ENCODE results near the gene DLGAP4. TPM values are rescaled to one million over a fixed set of nuclear protein-coding genes. Genes with fewer than 3 reads are reported as not detected.

Gene DLGAP4
- total and polyA plus RNA-seq, 2 of the 13 experiments (the other 11 are each of a cell fraction or from before 2014, with no cell fraction given) = 15.2 to 26.7 TPM

DNA sequence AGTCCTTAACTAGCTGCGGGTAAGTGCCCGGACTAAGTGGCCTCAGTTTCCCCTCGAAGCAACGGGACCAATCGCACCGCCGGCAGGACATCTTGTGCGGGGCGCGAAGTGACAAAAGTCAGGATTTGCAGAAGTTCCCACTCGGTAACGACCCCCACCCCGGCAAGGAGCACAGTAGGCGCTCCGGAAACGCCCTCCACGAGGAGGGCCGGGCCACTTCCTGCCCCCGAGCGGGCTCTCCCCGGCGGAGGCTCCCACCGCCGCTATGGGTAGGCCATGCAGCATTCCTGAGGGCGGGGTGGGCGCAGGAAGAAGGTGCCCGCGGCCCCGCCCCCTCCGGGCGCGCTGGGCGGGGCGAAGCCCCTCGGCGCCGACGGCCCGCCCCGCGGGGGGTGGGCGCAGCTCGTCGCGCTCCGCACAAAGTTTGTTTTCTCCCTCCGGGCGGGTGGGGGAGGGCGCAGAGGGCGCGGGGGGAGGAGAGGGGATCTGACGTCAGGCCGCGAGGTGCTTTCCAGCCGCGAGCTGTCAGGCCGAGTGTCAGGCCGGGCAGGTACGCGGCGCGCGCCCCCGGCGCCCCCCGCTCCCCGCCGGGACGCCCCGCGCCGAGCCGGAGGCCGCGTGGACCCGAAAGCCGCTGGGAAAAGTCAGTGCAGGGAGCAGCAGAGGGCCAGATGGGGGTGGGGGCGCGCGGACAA is 267.1 kb downstream of the DLGAP4 start, which contains the start of gene TGIF2 (continued):
- TF ChIP-seq ZNF749 (CRISPR knock-in tag; IDR thresholded peaks at IDR 0.05; ENCODE audit: borderline replicate concordance) (peak; percentile 86; the same call in 1 of the 2 replicates), DMAP1 (CRISPR knock-in tag; IDR thresholded peaks at IDR 0.05) (peak; percentile 92), FOSL2 (CRISPR knock-in tag; IDR thresholded peaks at IDR 0.05) (peak; percentile 47; the same call in 1 of the 2 replicates), CBFB (CRISPR knock-in tag; IDR thresholded peaks at IDR 0.05) (peak; percentile 72; the same call in 1 of the 2 replicates), ZNF615 (CRISPR knock-in tag; IDR thresholded peaks at IDR 0.05; ENCODE audit: borderline replicate concordance) (no peak), SP5 (CRISPR knock-in tag; IDR thresholded peaks at IDR 0.05; ENCODE audit: borderline replicate concordance, low read depth) (peak; percentile 80), MIXL1 (CRISPR knock-in tag; IDR thresholded peaks at IDR 0.05) (0 out of 2 replicates have a peak, but pooled peaks have one; percentile 34), CC2D1A (CRISPR knock-in tag; IDR thresholded peaks at IDR 0.05) (peak; percentile 24; the same call in 1 of the 2 replicates), TP53 (CRISPR knock-in tag; conservative IDR thresholded peaks at IDR 0.05) (peak; percentile 93; the same call in 1 of the 2 replicates), RXRA (CRISPR knock-in tag; IDR thresholded peaks at IDR 0.05) (peak; percentile 82), FOXM1 (CRISPR knock-in tag; IDR thresholded peaks at IDR 0.05) (no peak), ZNF34 (CRISPR knock-in tag; IDR thresholded peaks at IDR 0.05; ENCODE audit: borderline replicate concordance) (peak; percentile 12; the same call in 1 of the 2 replicates), TGIF2 (CRISPR knock-in tag; IDR thresholded peaks at IDR 0.05) (peak; percentile 90; the same call in 1 of the 2 replicates), ZNF451 (CRISPR knock-in tag; IDR thresholded peaks at IDR 0.05) (no peak), ZMAT3 (CRISPR knock-in tag; conservative IDR thresholded peaks at IDR 0.05) (peak; percentile 94), SUZ12 (IDR thresholded peaks at IDR 0.05; ENCODE audit: low read depth, low read length) (no peak), ZNF331 (CRISPR knock-in tag; IDR thresholded peaks at IDR 0.05) (peak; percentile 59; the same call in 1 of the 2 replicates), NR2C2 (CRISPR knock-in tag; IDR thresholded peaks at IDR 0.05; ENCODE audit: borderline replicate concordance) (peak; percentile 46; the same call in 1 of the 2 replicates), FIP1L1 (IDR thresholded peaks at IDR 0.05; ENCODE audit: borderline replicate concordance, insufficient read depth, low read depth, low read length) (no peak)
- TF ChIP-seq, protein P1, sequence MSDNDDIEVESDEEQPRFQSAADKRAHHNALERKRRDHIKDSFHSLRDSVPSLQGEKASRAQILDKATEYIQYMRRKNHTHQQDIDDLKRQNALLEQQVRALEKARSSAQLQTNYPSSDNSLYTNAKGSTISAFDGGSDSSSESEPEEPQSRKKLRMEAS (IDR thresholded peaks at IDR 0.05) = peak; percentile 87
- TF ChIP-seq, protein P2, sequence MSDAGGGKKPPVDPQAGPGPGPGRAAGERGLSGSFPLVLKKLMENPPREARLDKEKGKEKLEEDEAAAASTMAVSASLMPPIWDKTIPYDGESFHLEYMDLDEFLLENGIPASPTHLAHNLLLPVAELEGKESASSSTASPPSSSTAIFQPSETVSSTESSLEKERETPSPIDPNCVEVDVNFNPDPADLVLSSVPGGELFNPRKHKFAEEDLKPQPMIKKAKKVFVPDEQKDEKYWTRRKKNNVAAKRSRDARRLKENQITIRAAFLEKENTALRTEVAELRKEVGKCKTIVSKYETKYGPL (CRISPR knock-in tag; IDR thresholded peaks at IDR 0.05) = peak; percentile 66; the same call in 1 of the 2 replicates
- TF ChIP-seq, protein P3, sequence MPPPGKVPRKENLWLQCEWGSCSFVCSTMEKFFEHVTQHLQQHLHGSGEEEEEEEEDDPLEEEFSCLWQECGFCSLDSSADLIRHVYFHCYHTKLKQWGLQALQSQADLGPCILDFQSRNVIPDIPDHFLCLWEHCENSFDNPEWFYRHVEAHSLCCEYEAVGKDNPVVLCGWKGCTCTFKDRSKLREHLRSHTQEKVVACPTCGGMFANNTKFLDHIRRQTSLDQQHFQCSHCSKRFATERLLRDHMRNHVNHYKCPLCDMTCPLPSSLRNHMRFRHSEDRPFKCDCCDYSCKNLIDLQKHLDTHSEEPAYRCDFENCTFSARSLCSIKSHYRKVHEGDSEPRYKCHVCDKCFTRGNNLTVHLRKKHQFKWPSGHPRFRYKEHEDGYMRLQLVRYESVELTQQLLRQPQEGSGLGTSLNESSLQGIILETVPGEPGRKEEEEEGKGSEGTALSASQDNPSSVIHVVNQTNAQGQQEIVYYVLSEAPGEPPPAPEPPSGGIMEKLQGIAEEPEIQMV (CRISPR knock-in tag; IDR thresholded peaks at IDR 0.05; ENCODE audit: low read depth) = no peak
- TF ChIP-seq, protein P4, sequence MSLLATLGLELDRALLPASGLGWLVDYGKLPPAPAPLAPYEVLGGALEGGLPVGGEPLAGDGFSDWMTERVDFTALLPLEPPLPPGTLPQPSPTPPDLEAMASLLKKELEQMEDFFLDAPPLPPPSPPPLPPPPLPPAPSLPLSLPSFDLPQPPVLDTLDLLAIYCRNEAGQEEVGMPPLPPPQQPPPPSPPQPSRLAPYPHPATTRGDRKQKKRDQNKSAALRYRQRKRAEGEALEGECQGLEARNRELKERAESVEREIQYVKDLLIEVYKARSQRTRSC (CRISPR knock-in tag; IDR thresholded peaks at IDR 0.05; ENCODE audit: low read depth) = no peak
- TF ChIP-seq, protein P5, sequence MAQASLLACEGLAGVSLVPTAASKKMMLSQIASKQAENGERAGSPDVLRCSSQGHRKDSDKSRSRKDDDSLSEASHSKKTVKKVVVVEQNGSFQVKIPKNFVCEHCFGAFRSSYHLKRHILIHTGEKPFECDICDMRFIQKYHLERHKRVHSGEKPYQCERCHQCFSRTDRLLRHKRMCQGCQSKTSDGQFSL (CRISPR knock-in tag; IDR thresholded peaks at IDR 0.05) = peak; percentile 50; the same call in 1 of the 2 replicates

All from HepG2 (cell line).